ENCODE data around the gene LYPLAL1.

GRCh38 chr1:219160967-219161366 lies 12.7 kb upstream of the LYPLAL1 start:
- TF ChIP-seq CTCF (IDR thresholded peaks at IDR 0.05) (no peak), POLR2A (IDR thresholded peaks at IDR 0.05) (no peak)

Data from heart left ventricle (tissue), 13 donors.